Psoas muscle (tissue), 8 donors: ENCODE measurements around the gene DPH7. TPM values are rescaled to one million over a fixed set of nuclear protein-coding genes. Genes with fewer than 3 reads are reported as not detected.
"Not testable (repeated sequence)": the region's sequence is repeated elsewhere in the genome, so short reads cannot be mapped to it uniquely, and the experiment has no call there.

Source experiments
- ATAC-seq, 4 donors: fragments of 200-7000 bp; cut with Tn5 transposase; one replicate each; pipeline ENCODE4 v1.9.1; 2020; ENCODE audit warnings: moderate library complexity in 3 of 4, mild to moderate bottlenecking in 2 of 4
- DNase-seq, 2 donors: peaks; one replicate each; pipeline ENCODE4 v3.0.0-alpha.2; 2020
- H3K27ac ChIP-seq: fragments of 200-600 bp; one replicate; pipeline ENCODE4 v1.8.0; 2022
- H3K27me3 ChIP-seq, 3 donors: fragments of 200-600 bp in 1 of 3; one replicate each; pipeline versions ENCODE4 v1.6.1 to v1.8.0; 2013 to 2022; ENCODE audit warnings: low read length in 2 of 3, mild to moderate bottlenecking in 2 of 3, moderate library complexity in 1 of 3; ENCODE audit not compliant: insufficient read depth in 3 of 3
- H3K36me3 ChIP-seq, 2 donors: fragments of 200-600 bp in 1 of 2; one replicate each; pipeline versions ENCODE4 v1.6.1 to v1.8.0; 2013 to 2022; ENCODE audit warnings: low read depth in 1 of 2, mild to moderate bottlenecking in 1 of 2, moderate library complexity in 1 of 2; ENCODE audit not compliant: insufficient read depth in 1 of 2
- H3K4me1 ChIP-seq: fragments of 200-600 bp; one replicate; pipeline ENCODE4 v1.8.0; 2022
- H3K4me3 ChIP-seq: fragments of 200-600 bp; one replicate; pipeline ENCODE4 v1.8.0; 2022; ENCODE audit warnings: mild to moderate bottlenecking
- H3K9me3 ChIP-seq: fragments of 200-600 bp; one replicate; pipeline ENCODE4 v1.8.0; 2022
- CTCF ChIP-seq: fragments of 200-600 bp; IDR thresholded peaks from one replicate; pipeline ENCODE4 v1.8.0; 2022; ENCODE audit warnings: antibody characterized with exemption
- WGBS, 3 donors: extraction: QIAGEN DNeasy Blood & Tissue Kit; methylation state at CpG; one replicate each; pipeline versions ENCODE4 v1.1.6 to v1.1.7; 2013; 5-methylcytosine and 5-hydroxymethylcytosine counted together
- intact Hi-C, 2 donors: fragments of 100-400 bp; cut with DNase I; formaldehyde crosslinking; loops; one replicate each; pipeline versions ENCODE4 v1.11.0 to v1.14.2; 2022
- polyA plus RNA-seq, 3 donors: library from polyadenylated mRNA; stranded (reverse); fragments of 200-250 nt; gene quantifications; one replicate each; pipeline ENCODE4 v1.2.3, GENCODE V29; 2013
- total RNA-seq, 4 donors: library from RNA; stranded (reverse); fragmentation: NEBNext Ultra II Directional in 2 of 4; extraction: Animal tissue kit (Norgen Biotek cat#: 25700) in 2 of 4; gene quantifications; one replicate each; pipeline versions ENCODE4 v1.2.1 to v1.2.4, GENCODE V29; 2021 to 2023
- donor health status: healthy with polysubstance abuse.
- donor health status: DM: no; HTN: no; CAD: no; lungs with moderate emphysema.
- donor health status: Bipolar disorder and iron deficiency.
- donor health status: healthy.
- donor health status: DM: yes; HTN: yes; CAD: no.
- donor health status: DM: no; HTN: no; CAD: no.
- donor health status: DM: no; HTN: no; CAD: no.
- donor health status: DM: yes; HTN: yes; CAD: no.

DPH7 gene
- total and polyA plus RNA-seq, 7 donors = 9.1 to 17.8 (median 14.1) TPM

- Histone ChIP-seq H3K36me3 (no peaks in the 10 kb centered on the region), H3K9me3 (no peaks in the 10 kb centered on the region), H3K4me1 (peaks cover 15% of the 10 kb centered on the region), H3K4me3 (no peak overlapping the region), H3K27ac (no peak overlapping the region), H3K27me3 (no peaks in the 10 kb centered on the region)
- intact Hi-C loops = no loop called here
- TF ChIP-seq CTCF = no peak
- DNase-seq (no peak), ATAC-seq (no peak)
- 50 to 70% (median 59%) methylated on average over 13 of the region's 13 CpGs for WGBS, 3 donors
These were observed 25.2 kb upstream of the DPH7 start for GRCh38 chr9:137603879-137604278.

- WGBS, 3 donors = 9 to 12% (median 12%) methylated on average over 3 of the region's 3 CpGs
- H3K4me3 ChIP-seq = no peak overlapping the region
- H3K27ac ChIP-seq = no peak overlapping the region
- H3K27me3 ChIP-seq = no peaks in the 10 kb centered on the region
- H3K36me3 ChIP-seq = no peaks in the 10 kb centered on the region
- ATAC-seq = no peak
- intact Hi-C loops = no loop called here
- no peaks in the 10 kb centered on the region for H3K9me3 ChIP-seq
- TF ChIP-seq CTCF = no peak
- DNase-seq = no peak
- H3K4me1 ChIP-seq = peaks cover 15% of the 10 kb centered on the region
These were observed 23.9 kb upstream of the DPH7 start for GRCh38 chr9:137602661-137603060.

- Histone ChIP-seq H3K27ac (no peak overlapping the region), H3K36me3 (no peaks in the 10 kb centered on the region), H3K4me1 (no peaks in the 10 kb centered on the region), H3K27me3 (no peaks in the 10 kb centered on the region), H3K9me3 (no peaks in the 10 kb centered on the region), H3K4me3 (no peak overlapping the region)
- 68 to 70% (median 69%) methylated on average over 8 of the region's 8 CpGs for WGBS, 3 donors
- TF ChIP-seq CTCF = no peak
- ATAC-seq (no peak), DNase-seq (no peak)
- intact Hi-C loops = no loop called here
These were observed 20.2 kb upstream of the DPH7 start for GRCh38 chr9:137598943-137599342.

- ATAC-seq, DNase-seq, H3K9me3 ChIP-seq, H3K4me3 ChIP-seq, H3K36me3 ChIP-seq, intact Hi-C loops, H3K27ac ChIP-seq, H3K4me1 ChIP-seq, H3K27me3 ChIP-seq: not testable (repeated sequence)
- WGBS, 3 donors = 93 to 94% (median 93%) methylated on average over 7 of the region's 7 CpGs
These were observed 17.9 kb upstream of the DPH7 start for GRCh38 chr9:137596577-137596976.

GRCh38 chr9:137593176-137593575 is 14.5 kb upstream of the DPH7 start:
- Histone ChIP-seq H3K4me1 (peaks cover 9% of the 10 kb centered on the region), H3K36me3 (peaks cover 0 to 7% of the 10 kb centered on the region in 2 donors), H3K4me3 (no peak overlapping the region), H3K27ac (no peak overlapping the region), H3K27me3 (no peaks in the 10 kb centered on the region), H3K9me3 (no peaks in the 10 kb centered on the region)
- TF ChIP-seq CTCF = no peak
- no peak for ATAC-seq
- intact Hi-C loops = no loop called here
- WGBS, 3 donors = 87 to 90% (median 88%) methylated on average over 12 of the region's 12 CpGs
- DNase-seq = no peak
